ENCODE data around the gene PLBD2. TPM values are rescaled to one million over a fixed set of nuclear protein-coding genes. Genes with fewer than 3 reads are reported as not detected.

PLBD2 gene
- total and polyA plus RNA-seq, 9 of the 15 experiments (the other 6 are each of a cell fraction or from before 2014, with no cell fraction given), result 2.4 to 37.4 (median 6.0) TPM

DNA sequence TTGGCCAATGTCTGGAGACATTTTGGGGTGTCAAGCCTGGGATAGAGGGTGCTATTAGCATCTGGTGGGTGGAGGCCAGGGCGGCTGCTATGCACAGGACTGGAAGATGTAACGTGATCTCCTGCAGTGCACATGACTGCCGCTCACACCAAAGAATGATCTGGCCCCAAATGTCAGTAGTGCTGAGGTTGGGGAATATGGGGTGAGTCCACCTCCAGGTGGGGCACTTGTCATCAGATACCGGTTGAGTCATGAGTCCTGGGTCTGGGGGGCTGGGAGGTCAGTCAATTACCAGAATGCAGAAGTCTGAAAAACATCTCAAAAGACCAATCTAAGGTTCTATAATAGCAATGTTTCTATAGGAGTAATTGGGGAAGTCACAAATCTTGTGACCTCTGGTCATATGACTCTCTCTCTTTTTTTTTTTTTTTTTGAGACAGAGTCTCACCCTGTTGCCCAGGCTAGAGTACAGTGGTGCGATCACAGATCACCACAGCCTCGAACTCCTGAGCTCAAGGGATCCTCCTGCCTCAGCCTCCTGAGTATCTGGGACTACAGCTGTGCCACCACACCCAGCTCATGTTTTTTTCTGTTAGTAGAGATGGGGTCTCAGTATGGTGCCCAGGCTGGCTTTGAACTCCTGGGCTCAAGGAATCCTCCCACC lies 57.8 kb downstream of the PLBD2 start (continued):
- TF ChIP-seq, protein P1, sequence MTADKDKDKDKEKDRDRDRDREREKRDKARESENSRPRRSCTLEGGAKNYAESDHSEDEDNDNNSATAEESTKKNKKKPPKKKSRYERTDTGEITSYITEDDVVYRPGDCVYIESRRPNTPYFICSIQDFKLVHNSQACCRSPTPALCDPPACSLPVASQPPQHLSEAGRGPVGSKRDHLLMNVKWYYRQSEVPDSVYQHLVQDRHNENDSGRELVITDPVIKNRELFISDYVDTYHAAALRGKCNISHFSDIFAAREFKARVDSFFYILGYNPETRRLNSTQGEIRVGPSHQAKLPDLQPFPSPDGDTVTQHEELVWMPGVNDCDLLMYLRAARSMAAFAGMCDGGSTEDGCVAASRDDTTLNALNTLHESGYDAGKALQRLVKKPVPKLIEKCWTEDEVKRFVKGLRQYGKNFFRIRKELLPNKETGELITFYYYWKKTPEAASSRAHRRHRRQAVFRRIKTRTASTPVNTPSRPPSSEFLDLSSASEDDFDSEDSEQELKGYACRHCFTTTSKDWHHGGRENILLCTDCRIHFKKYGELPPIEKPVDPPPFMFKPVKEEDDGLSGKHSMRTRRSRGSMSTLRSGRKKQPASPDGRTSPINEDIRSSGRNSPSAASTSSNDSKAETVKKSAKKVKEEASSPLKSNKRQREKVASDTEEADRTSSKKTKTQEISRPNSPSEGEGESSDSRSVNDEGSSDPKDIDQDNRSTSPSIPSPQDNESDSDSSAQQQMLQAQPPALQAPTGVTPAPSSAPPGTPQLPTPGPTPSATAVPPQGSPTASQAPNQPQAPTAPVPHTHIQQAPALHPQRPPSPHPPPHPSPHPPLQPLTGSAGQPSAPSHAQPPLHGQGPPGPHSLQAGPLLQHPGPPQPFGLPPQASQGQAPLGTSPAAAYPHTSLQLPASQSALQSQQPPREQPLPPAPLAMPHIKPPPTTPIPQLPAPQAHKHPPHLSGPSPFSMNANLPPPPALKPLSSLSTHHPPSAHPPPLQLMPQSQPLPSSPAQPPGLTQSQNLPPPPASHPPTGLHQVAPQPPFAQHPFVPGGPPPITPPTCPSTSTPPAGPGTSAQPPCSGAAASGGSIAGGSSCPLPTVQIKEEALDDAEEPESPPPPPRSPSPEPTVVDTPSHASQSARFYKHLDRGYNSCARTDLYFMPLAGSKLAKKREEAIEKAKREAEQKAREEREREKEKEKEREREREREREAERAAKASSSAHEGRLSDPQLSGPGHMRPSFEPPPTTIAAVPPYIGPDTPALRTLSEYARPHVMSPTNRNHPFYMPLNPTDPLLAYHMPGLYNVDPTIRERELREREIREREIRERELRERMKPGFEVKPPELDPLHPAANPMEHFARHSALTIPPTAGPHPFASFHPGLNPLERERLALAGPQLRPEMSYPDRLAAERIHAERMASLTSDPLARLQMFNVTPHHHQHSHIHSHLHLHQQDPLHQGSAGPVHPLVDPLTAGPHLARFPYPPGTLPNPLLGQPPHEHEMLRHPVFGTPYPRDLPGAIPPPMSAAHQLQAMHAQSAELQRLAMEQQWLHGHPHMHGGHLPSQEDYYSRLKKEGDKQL (CRISPR knock-in tag; IDR thresholded peaks at IDR 0.05; ENCODE audit: borderline replicate concordance), result no peak
- TF ChIP-seq MCM7 (IDR thresholded peaks at IDR 0.05) (no peak), CHAMP1 (IDR thresholded peaks at IDR 0.05) (no peak), KAT8 (IDR thresholded peaks at IDR 0.05; ENCODE audit: low read depth) (no peak), ZFP1 (CRISPR knock-in tag; IDR thresholded peaks at IDR 0.05) (no peak), RBM14 (IDR thresholded peaks at IDR 0.05; ENCODE audit: borderline replicate concordance, insufficient read depth, low read depth, low read length) (no peak), CBX5 (IDR thresholded peaks at IDR 0.05; ENCODE audit: borderline replicate concordance, low read depth) (no peak), ZBTB1 (CRISPR knock-in tag; IDR thresholded peaks at IDR 0.05; ENCODE audit: borderline replicate concordance, low read depth) (no peak), SREBF2 (CRISPR knock-in tag; IDR thresholded peaks at IDR 0.05) (no peak), SPI1 (IDR thresholded peaks at IDR 0.05; ENCODE audit: borderline replicate concordance, low read depth, low read length) (peak; percentile 55; the same call in 1 of the 2 replicates), ZSCAN32 (CRISPR knock-in tag; IDR thresholded peaks at IDR 0.05) (no peak)
- TF ChIP-seq, protein P2, sequence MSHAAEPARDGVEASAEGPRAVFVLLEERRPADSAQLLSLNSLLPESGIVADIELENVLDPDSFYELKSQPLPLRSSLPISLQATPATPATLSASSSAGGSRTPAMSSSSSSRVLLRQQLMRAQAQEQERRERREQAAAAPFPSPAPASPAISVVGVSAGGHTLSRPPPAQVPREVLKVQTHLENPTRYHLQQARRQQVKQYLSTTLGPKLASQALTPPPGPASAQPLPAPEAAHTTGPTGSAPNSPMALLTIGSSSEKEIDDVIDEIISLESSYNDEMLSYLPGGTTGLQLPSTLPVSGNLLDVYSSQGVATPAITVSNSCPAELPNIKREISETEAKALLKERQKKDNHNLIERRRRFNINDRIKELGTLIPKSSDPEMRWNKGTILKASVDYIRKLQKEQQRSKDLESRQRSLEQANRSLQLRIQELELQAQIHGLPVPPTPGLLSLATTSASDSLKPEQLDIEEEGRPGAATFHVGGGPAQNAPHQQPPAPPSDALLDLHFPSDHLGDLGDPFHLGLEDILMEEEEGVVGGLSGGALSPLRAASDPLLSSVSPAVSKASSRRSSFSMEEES (CRISPR knock-in tag; IDR thresholded peaks at IDR 0.05), result peak; percentile 36; the same call in 1 of the 2 replicates
- TF ChIP-seq, protein P3, sequence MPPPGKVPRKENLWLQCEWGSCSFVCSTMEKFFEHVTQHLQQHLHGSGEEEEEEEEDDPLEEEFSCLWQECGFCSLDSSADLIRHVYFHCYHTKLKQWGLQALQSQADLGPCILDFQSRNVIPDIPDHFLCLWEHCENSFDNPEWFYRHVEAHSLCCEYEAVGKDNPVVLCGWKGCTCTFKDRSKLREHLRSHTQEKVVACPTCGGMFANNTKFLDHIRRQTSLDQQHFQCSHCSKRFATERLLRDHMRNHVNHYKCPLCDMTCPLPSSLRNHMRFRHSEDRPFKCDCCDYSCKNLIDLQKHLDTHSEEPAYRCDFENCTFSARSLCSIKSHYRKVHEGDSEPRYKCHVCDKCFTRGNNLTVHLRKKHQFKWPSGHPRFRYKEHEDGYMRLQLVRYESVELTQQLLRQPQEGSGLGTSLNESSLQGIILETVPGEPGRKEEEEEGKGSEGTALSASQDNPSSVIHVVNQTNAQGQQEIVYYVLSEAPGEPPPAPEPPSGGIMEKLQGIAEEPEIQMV (tag; conservative IDR thresholded peaks at IDR 0.05; ENCODE audit: low read depth), result no peak
- TF ChIP-seq, protein P4, sequence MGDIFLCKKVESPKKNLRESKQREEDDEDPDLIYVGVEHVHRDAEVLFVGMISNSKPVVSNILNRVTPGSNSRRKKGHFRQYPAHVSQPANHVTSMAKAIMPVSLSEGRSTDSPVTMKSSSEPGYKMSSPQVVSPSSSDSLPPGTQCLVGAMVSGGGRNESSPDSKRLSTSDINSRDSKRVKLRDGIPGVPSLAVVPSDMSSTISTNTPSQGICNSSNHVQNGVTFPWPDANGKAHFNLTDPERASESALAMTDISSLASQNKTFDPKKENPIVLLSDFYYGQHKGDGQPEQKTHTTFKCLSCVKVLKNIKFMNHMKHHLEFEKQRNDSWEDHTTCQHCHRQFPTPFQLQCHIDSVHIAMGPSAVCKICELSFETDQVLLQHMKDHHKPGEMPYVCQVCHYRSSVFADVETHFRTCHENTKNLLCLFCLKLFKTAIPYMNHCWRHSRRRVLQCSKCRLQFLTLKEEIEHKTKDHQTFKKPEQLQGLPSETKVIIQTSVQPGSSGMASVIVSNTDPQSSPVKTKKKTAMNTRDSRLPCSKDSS (IDR thresholded peaks at IDR 0.05; ENCODE audit: low read depth, partially characterized antibody), result no peak

All from K562 (cell line).